ENCODE data around the gene SENP2. TPM values are rescaled to one million over a fixed set of nuclear protein-coding genes. Genes with fewer than 3 reads are reported as not detected.
"Not testable (repeated sequence)": the region's sequence is repeated elsewhere in the genome, so short reads cannot be mapped to it uniquely, and the experiment has no call there.

Gene SENP2
- total and polyA plus RNA-seq, 10 donors, result 4.8 to 40.0 (median 23.9) TPM

DNA sequence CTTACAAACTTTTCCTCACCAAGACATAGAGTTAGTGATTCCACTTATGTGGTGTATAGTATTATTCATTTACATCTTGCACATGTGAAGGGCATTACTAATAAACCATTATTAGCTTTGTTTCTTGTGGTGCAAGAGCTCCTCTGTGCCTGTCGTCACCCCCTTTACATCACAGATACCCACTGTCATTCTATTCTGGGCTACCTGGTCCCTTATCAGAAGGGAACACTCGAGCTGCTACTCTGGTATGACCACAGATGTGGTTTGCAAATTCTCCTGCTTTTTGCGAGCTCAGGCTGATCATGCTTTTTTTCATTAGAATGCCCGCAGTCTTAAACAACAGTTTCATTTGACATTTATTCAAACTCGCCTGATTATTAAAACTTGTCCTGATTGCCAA, 13.9 kb upstream of the SENP2 start:
- no peak overlapping the region for H3K27ac ChIP-seq
- TF ChIP-seq POLR2AphosphoS5 (IDR thresholded peaks at IDR 0.05) (no peak), POLR2A (IDR thresholded peaks at IDR 0.05) (no peak)
- TF ChIP-seq, protein P1, sequence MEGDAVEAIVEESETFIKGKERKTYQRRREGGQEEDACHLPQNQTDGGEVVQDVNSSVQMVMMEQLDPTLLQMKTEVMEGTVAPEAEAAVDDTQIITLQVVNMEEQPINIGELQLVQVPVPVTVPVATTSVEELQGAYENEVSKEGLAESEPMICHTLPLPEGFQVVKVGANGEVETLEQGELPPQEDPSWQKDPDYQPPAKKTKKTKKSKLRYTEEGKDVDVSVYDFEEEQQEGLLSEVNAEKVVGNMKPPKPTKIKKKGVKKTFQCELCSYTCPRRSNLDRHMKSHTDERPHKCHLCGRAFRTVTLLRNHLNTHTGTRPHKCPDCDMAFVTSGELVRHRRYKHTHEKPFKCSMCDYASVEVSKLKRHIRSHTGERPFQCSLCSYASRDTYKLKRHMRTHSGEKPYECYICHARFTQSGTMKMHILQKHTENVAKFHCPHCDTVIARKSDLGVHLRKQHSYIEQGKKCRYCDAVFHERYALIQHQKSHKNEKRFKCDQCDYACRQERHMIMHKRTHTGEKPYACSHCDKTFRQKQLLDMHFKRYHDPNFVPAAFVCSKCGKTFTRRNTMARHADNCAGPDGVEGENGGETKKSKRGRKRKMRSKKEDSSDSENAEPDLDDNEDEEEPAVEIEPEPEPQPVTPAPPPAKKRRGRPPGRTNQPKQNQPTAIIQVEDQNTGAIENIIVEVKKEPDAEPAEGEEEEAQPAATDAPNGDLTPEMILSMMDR (IDR thresholded peaks at IDR 0.05 in 8 of 11, conservative IDR thresholded peaks at IDR 0.05 in 3 of 11), result no peak
- intact Hi-C loops (cut with DNase I; ENCODE audit: low total_unique reads), result no loop called here
- no peaks in the 10 kb centered on the region for H3K36me3 ChIP-seq
- no peak for DNase-seq
- peaks cover 0 to 10% (median 2%) of the 10 kb centered on the region in 6 donors for H3K4me1 ChIP-seq
- H3K9me3 ChIP-seq, result peaks cover 0 to 32% (median 24%) of the 10 kb centered on the region in 8 donors
- no peaks in the 10 kb centered on the region for H3K27me3 ChIP-seq (replicated peaks in 1 of 7)
- 63 to 86% (median 71%) methylated on average over 5 of the region's 5 CpGs for WGBS, 5 donors
- H3K4me3 ChIP-seq, result no peak overlapping the region

DNA sequence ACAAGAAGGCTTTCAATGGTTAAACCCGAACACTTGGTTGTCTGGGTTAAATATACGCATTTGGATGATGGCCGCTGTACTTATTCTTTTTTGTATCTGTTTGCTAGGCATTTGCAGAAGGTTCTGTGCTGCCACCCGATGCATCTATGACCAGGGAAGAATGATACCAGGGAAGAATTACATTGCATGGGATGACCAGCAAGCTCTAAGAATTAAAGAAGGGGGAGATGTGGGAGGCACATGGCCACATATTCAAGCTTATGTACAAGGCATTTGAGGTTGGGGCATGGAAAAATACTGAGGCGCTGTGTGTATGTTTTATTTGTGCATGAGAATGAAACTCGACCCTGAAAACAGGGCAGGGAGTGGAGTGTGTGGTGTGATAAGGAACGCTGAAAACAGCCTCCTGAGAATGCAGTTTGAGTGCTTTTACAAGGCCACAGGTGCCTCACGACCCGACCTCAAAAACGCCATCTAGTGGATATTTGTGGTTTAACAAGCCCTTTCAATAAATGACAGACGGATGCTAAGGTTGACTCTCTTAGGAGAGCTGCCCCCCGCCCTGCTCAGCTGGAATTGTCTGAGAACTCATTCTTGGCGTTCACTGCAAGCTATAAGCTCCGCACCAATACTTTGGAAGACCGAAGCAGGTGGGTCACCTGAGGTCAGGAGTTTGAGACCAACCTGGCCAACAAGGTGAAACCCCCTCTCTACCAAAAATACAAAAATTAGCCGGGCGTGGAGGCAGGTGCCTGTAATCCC, 10.8 kb upstream of the SENP2 start:
- H3K36me3 ChIP-seq; intact Hi-C loops (cut with DNase I; ENCODE audit: low total_unique reads); DNase-seq; H3K27me3 ChIP-seq (replicated peaks in 1 of 7): not testable (repeated sequence)
- Histone ChIP-seq H3K4me1 (peaks cover 0 to 10% (median 2%) of the 10 kb centered on the region in 6 donors), H3K4me3 (peak overlapping the region in 1 of 8 donors; percentile 2), H3K9me3 (peaks cover 0 to 28% (median 19%) of the 10 kb centered on the region in 8 donors), H3K27ac (peak overlapping the region in 1 of 8 donors; percentile 22)
- TF ChIP-seq, protein P1 (IDR thresholded peaks at IDR 0.05 in 8 of 11, conservative IDR thresholded peaks at IDR 0.05 in 3 of 11), result peak; percentile 32 to 74 (median 65)
- WGBS, 5 donors, result 30 to 32% (median 30%) methylated on average over 12 to 17 of the region's 17 CpGs

DNA sequence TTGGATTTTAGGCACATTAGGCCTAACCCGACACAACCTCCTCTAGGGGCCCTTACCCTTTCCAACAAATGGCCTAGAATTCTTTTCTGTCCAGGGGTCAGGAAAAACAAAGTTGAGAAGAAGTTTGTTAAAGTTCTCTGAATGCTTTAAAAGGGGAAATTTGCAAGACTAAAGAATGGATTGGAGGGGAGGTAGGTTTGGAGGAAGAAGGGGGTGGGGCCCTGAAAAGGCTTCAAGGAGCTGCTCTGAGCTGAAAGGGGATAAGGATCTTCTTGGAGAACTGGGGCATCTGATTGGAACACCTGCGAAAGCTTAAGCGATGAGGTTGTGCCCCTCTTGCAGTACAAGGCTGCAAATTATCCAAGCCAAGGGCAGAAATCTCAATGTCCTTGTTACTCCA, 3.9 kb upstream of the SENP2 start:
- Histone ChIP-seq H3K9me3 (no peaks in the 10 kb centered on the region), H3K27me3 (replicated peaks in 1 of 7) (no peaks in the 10 kb centered on the region), H3K4me3 (no peak overlapping the region), H3K36me3 (no peaks in the 10 kb centered on the region), H3K4me1 (peaks cover 5 to 38% (median 22%) of the 10 kb centered on the region in 6 donors), H3K27ac (peak overlapping the region in 1 of 8 donors; percentile 33)
- TF ChIP-seq, protein P1 (IDR thresholded peaks at IDR 0.05 in 8 of 11, conservative IDR thresholded peaks at IDR 0.05 in 3 of 11), result no peak
- TF ChIP-seq POLR2A (IDR thresholded peaks at IDR 0.05) (no peak), POLR2AphosphoS5 (IDR thresholded peaks at IDR 0.05) (no peak)
- WGBS, 5 donors, result 66 to 80% (median 73%) methylated on average over 3 of the region's 3 CpGs
- intact Hi-C loops (cut with DNase I; ENCODE audit: low total_unique reads), result loop anchor here (10.0 kb wide), 1 partner anchor 87 kb away; the partner anchor contains the start of gene TMEM41A
- no peak for DNase-seq

DNA sequence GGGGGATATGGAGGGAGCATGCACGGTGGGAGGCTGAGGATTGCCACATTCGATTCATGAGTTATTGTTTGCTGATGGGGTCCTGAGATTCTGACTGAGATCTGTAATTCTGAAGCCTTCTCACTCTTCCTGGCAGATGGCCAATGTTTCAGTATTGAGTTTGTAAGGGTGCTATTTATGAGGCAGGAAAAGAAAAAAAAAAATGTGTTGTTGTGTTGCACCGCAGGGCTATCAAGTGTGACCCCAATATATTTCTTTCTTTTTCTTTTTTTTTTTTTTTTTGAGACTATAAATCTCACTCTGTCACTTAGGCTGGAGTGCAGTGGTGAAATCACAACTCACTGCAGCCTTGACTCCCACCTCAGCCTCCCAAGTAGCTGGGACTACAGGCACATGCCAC, 3.2 kb upstream of the SENP2 start:
- no peak overlapping the region for H3K4me3 ChIP-seq
- no peaks in the 10 kb centered on the region for H3K27me3 ChIP-seq (replicated peaks in 1 of 7)
- 2 to 10% (median 5%) methylated on average over 3 of the region's 3 CpGs for WGBS, 5 donors
- H3K9me3 ChIP-seq, result no peaks in the 10 kb centered on the region
- H3K4me1 ChIP-seq, result peaks cover 6 to 44% (median 28%) of the 10 kb centered on the region in 6 donors
- intact Hi-C loops (cut with DNase I; ENCODE audit: low total_unique reads), result loop anchor here (10.0 kb wide), 1 partner anchor 88 kb away; the partner anchor contains the start of gene TMEM41A
- peak overlapping the region in 1 of 8 donors; percentile 33 for H3K27ac ChIP-seq
- no peak for TF ChIP-seq POLR2A (IDR thresholded peaks at IDR 0.05)
- TF ChIP-seq POLR2AphosphoS5 (IDR thresholded peaks at IDR 0.05), result no peak
- TF ChIP-seq, protein P1 (IDR thresholded peaks at IDR 0.05 in 8 of 11, conservative IDR thresholded peaks at IDR 0.05 in 3 of 11), result no peak
- DNase-seq, result no peak
- no peaks in the 10 kb centered on the region for H3K36me3 ChIP-seq
